ENCODE results near the gene MUL1. TPM values are rescaled to one million over a fixed set of nuclear protein-coding genes. Genes with fewer than 3 reads are reported as not detected.

Gene MUL1
- polyA plus RNA-seq, 3 donors, result 7.2 to 28.1 (median 25.8) TPM

- no peak for TF ChIP-seq CTCF (IDR thresholded peaks at IDR 0.05)
- no peak overlapping the region for H3K27ac Mint-ChIP-seq
- H3K9me3 Mint-ChIP-seq, result peaks cover 0 to 5% (median 0%) of the 10 kb centered on the region in 7 donors
- Histone ChIP-seq H3K79me2 (ENCODE audit: insufficient read depth, low read length) (no peaks in the 10 kb centered on the region), H3K9me3 (replicated peaks in 1 of 2; ENCODE audit: control insufficient read depth in 1 of 2, insufficient read depth in 1 of 2, low read length in 2 of 2) (no peaks in the 10 kb centered on the region), H3K4me3 (replicated peaks in 1 of 3; ENCODE audit: low read depth in 2 of 3, low read length in 3 of 3) (no peak overlapping the region), H3K9ac (ENCODE audit: insufficient read depth, low read length, poor library complexity, severe bottlenecking) (no peak overlapping the region), H3K36me3 (replicated peaks in 1 of 2; ENCODE audit: control insufficient read depth in 1 of 2, insufficient read depth in 2 of 2, low read length in 2 of 2) (no peaks in the 10 kb centered on the region), H3K27me3 (ENCODE audit: control insufficient read depth in 2 of 2, insufficient read depth in 2 of 2, low read length in 2 of 2) (no peaks in the 10 kb centered on the region), H4K20me1 (ENCODE audit: insufficient read depth, low read length) (no peaks in the 10 kb centered on the region), H3K4me2 (replicated peaks; ENCODE audit: extremely low read depth, low read length, poor library complexity, severe bottlenecking) (no peak overlapping the region), H2AFZ (ENCODE audit: insufficient read depth, low read depth, low read length, poor library complexity, severe bottlenecking) (no peak overlapping the region), H3K4me1 (ENCODE audit: control insufficient read depth in 1 of 2, insufficient read depth in 2 of 2, low read length in 2 of 2) (no peaks in the 10 kb centered on the region), H3K27ac (ENCODE audit: low read depth in 1 of 2, low read length in 2 of 2) (no peak overlapping the region)
- H3K36me3 Mint-ChIP-seq, result no peaks in the 10 kb centered on the region
- H3K4me1 Mint-ChIP-seq, result no peaks in the 10 kb centered on the region
- H3K27me3 Mint-ChIP-seq (ENCODE audit: low read depth in 3 of 3), result peaks cover 6 to 14% (median 9%) of the 10 kb centered on the region in 3 donors
- DNase-seq, result no peak
- H3K4me3 Mint-ChIP-seq, result no peak overlapping the region
- intact Hi-C loops (cut with micrococcal nuclease), result no loop called here
- WGBS (ENCODE audit: insufficient coverage), result no CpG with 5 or more reads among the region's 4 CpGs
Observed at GRCh38 chr1:20449735-20450311, 58.1 kb downstream of the MUL1 start.

Other genes starting within 250 kb of the MUL1 start
- gene VWA5B1, start 217.3 kb downstream of the MUL1 start, polyA plus RNA-seq, result not detected
- not detected for gene CAMK2N1, start 21.9 kb downstream of the MUL1 start, polyA plus RNA-seq
- gene FAM43B, start 44.4 kb upstream of the MUL1 start, polyA plus RNA-seq, result not detected
- gene CDA, start 80.9 kb upstream of the MUL1 start, polyA plus RNA-seq, result 100 to 1,000 TPM; 113 to 348 (median 217) TPM
- gene PINK1, start 125.3 kb upstream of the MUL1 start, polyA plus RNA-seq, result 10 to 100 TPM; 21.6 to 32.7 (median 24.0) TPM
- 100 to 1,000 TPM; 125 to 245 (median 241) TPM for gene DDOST, start 153.2 kb upstream of the MUL1 start, polyA plus RNA-seq
- under 1 TPM in 1 of 3 donors, not detected in 2; 0.16 TPM for gene KIF17, start 209.9 kb upstream of the MUL1 start, polyA plus RNA-seq
- gene SH2D5, start 224.6 kb upstream of the MUL1 start, polyA plus RNA-seq, result not detected